ENCODE measurements around the gene CMTM1. TPM values are rescaled to one million over a fixed set of nuclear protein-coding genes. Genes with fewer than 3 reads are reported as not detected.

The CMTM1 gene
- total RNA-seq, 4 donors from 2014 or later, result 0.89 TPM; not detected in 3

DNA sequence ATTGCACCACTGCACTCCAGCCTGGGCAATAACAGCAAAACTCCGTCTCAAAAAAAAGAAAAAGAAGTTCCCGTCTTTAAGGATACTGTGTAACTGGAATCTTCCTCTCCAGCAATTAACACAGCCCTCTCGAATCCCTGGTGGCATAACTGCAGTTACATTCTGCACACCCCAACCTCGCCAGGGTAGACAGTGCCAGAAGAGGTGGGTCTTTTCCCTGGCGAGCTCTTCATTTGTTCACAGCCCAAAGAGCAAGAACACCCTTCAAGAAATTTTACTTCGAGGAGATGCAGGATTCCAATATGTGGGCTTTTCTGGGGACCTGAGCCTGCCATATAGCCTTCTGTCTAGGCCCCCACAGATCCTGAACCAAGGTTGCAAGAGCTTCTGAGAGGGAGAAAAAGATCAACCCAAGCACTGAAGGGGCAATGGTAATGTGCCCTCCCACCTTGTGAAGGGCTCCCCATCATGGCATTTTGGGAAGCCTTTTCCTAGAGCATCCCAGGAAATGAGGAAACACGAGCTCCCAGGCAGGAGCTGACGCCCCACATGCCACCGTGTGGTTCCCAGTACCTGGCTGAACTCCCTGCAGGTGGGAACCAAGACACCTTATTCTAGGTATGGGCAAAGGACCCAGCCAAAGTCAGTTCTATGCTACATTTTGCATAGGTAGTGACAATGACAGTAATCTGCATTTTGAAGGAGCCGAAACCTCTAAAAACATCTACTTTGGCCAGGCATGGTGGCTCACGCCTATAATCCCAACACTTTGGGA, 43.2 kb upstream of the CMTM1 start:
- 90 to 93% methylated on average over 6 to 9 of the region's 11 CpGs for WGBS, 2 donors (ENCODE audit: low coverage in 1 of 2)
- H3K36me3 ChIP-seq, result peaks cover 0 to 73% of the 10 kb centered on the region in 2 donors
- no peak for TF ChIP-seq EP300 (IDR thresholded peaks at IDR 0.05)
- no peak for TF ChIP-seq POLR2AphosphoS5 (IDR thresholded peaks at IDR 0.05)
- TF ChIP-seq, protein P1, sequence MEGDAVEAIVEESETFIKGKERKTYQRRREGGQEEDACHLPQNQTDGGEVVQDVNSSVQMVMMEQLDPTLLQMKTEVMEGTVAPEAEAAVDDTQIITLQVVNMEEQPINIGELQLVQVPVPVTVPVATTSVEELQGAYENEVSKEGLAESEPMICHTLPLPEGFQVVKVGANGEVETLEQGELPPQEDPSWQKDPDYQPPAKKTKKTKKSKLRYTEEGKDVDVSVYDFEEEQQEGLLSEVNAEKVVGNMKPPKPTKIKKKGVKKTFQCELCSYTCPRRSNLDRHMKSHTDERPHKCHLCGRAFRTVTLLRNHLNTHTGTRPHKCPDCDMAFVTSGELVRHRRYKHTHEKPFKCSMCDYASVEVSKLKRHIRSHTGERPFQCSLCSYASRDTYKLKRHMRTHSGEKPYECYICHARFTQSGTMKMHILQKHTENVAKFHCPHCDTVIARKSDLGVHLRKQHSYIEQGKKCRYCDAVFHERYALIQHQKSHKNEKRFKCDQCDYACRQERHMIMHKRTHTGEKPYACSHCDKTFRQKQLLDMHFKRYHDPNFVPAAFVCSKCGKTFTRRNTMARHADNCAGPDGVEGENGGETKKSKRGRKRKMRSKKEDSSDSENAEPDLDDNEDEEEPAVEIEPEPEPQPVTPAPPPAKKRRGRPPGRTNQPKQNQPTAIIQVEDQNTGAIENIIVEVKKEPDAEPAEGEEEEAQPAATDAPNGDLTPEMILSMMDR (IDR thresholded peaks at IDR 0.05), result no peak
- TF ChIP-seq POLR2A (IDR thresholded peaks at IDR 0.05), result no peak
- no peak for ATAC-seq
- peaks cover 0 to 66% (median 23%) of the 10 kb centered on the region in 3 donors for H3K4me1 ChIP-seq
- no peak overlapping the region for H3K4me3 ChIP-seq
- no peaks in the 10 kb centered on the region for H3K9me3 ChIP-seq
- H3K27me3 ChIP-seq, result no peaks in the 10 kb centered on the region
- peak overlapping the region in 3 of 4 donors; percentile 37 to 92 (median 83) for H3K27ac ChIP-seq

DNA sequence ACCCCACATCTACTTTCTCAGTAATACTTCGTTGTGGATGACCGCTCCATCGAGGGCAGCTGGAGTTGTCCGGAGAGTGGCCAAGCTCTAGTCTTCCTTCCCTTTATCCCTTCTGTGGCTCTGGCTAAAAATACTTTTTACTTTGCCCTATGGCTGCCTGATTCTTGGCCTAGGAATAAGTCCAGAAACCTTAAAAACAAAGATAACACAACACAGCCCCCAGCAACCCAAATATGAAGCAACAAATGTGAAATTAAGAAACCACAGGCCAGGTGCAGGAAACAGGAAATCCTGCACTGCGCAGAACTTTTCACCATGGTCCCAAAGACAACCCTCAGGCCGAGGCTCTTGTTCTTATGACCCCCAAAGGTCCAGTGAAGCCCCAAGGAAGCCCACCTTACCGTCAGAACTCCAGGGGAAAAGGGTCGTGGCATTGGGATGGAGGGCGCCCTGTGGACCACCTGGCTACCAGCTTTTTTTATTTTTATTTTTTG, 42.3 kb upstream of the CMTM1 start:
- Histone ChIP-seq H3K27ac (peak overlapping the region in 3 of 4 donors; percentile 37 to 83 (median 44)), H3K36me3 (peaks cover 0 to 82% of the 10 kb centered on the region in 2 donors), H3K4me1 (peaks cover 0 to 58% (median 23%) of the 10 kb centered on the region in 3 donors), H3K27me3 (no peaks in the 10 kb centered on the region), H3K9me3 (no peaks in the 10 kb centered on the region), H3K4me3 (no peak overlapping the region)
- TF ChIP-seq POLR2AphosphoS5 (IDR thresholded peaks at IDR 0.05) (no peak), EP300 (IDR thresholded peaks at IDR 0.05) (no peak), POLR2A (IDR thresholded peaks at IDR 0.05) (no peak)
- TF ChIP-seq, protein P1 (IDR thresholded peaks at IDR 0.05), result no peak
- ATAC-seq, result no peak
- 64 to 86% methylated on average over 4 to 8 of the region's 9 CpGs for WGBS, 2 donors (ENCODE audit: low coverage in 1 of 2)

DNA sequence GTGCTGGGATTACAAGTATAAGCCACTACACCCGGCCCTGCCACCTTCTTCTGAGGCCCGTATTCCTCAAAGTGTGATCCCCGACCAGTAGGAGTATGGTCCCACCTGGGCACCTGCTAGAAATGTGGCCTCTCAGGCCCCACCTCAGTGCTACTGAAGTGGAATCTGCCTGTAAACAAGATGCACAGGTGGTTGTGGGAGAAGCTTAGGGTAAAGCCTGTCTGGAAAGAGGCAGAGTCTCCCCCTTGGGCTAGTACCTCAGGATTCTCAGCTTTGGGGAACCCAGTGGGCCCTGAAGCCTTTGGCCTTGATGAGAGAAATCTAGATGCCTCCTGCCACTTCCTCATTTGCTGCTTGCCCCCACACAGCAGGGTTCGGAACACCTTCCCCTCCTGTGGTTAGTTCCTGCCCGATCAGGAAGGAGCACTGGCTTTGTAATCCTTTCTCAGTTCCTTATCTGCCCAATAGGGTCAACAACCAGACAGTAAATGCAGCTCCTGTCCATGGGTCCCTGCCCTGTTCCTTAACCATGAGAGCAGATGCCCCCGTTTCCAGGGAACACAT, 41.6 kb upstream of the CMTM1 start:
- H3K27me3 ChIP-seq, result no peaks in the 10 kb centered on the region
- no peaks in the 10 kb centered on the region for H3K9me3 ChIP-seq
- H3K36me3 ChIP-seq, result peaks cover 0 to 87% of the 10 kb centered on the region in 2 donors
- no peak for TF ChIP-seq POLR2A (IDR thresholded peaks at IDR 0.05)
- TF ChIP-seq POLR2AphosphoS5 (IDR thresholded peaks at IDR 0.05), result no peak
- TF ChIP-seq, protein P1 (IDR thresholded peaks at IDR 0.05), result no peak
- TF ChIP-seq EP300 (IDR thresholded peaks at IDR 0.05), result no peak
- H3K27ac ChIP-seq, result peak overlapping the region in 3 of 4 donors; percentile 44 to 83 (median 57)
- H3K4me1 ChIP-seq, result peaks cover 0 to 50% (median 23%) of the 10 kb centered on the region in 3 donors
- 66 to 73% methylated on average over 4 of the region's 6 CpGs for WGBS, 2 donors (ENCODE audit: low coverage in 1 of 2)
- ATAC-seq, result peak; percentile 54
- H3K4me3 ChIP-seq, result no peak overlapping the region

DNA sequence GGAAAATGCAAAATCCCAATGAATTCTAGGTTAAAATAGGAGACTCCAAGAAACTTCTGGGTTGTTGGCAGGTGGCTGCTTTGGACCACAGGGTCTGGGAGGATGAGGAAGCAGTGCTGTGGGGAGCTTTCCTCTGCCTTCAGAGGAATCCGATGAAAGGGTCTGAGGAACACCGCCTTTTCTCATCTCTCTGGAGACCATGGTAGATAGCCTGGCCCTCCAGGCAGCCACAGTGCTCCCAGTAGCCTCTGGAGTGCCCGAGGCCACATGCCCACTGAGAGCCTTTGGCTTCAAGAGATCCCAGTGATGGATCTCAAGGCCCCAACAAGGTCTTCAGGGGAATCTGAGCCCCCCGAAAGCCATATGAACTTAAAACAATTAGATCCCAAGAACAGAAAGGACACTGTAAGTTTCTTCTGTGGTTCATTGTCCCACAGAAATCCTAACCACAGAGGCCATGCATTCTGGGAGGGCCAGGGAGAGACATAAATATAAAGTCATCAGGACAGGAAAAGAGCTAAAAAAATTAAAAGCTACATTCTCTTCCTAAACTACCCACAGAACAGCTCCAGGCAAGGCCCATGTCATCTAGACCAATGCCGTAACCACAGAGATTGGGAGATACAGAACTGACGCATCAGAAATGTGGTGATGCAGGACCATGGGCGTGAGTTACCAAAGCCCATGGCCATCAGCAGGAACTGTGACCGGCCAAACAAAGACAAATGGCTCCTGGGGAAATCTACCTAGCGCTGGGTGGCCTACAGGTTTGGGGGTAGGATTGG, 40.7 kb upstream of the CMTM1 start:
- WGBS, 2 donors (ENCODE audit: low coverage in 1 of 2), result 82 to 93% methylated on average over 5 to 7 of the region's 9 CpGs
- no peaks in the 10 kb centered on the region for H3K27me3 ChIP-seq
- H3K4me1 ChIP-seq, result peaks cover 0 to 41% (median 20%) of the 10 kb centered on the region in 3 donors
- no peak for ATAC-seq
- H3K36me3 ChIP-seq, result peaks cover 0 to 89% of the 10 kb centered on the region in 2 donors
- no peaks in the 10 kb centered on the region for H3K9me3 ChIP-seq
- TF ChIP-seq EP300 (IDR thresholded peaks at IDR 0.05), result no peak
- TF ChIP-seq POLR2A (IDR thresholded peaks at IDR 0.05), result no peak
- no peak overlapping the region for H3K4me3 ChIP-seq
- H3K27ac ChIP-seq, result peak overlapping the region in 2 of 4 donors; percentile 44 to 83

DNA sequence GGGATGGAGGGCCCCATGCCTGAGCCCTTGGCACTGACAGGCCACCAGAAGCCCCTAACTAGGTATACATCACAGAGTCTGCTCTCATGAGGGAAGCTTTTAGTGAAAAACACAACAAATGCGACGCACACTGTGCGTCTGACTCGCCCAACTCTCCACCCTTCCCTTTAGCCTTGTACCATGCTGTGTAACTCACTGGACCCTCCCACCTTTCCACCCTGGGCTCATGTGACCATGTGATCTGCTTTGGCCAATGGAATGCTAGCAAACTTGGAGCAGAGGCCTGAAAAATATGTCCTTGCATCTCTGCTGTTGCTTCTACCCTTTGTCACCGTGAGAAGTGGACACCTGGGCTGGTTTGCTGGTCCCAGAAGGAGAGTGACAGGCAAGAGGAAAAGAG, 37.9 kb upstream of the CMTM1 start:
- no peak for ATAC-seq
- H3K9me3 ChIP-seq, result no peaks in the 10 kb centered on the region
- no peak overlapping the region for H3K27ac ChIP-seq
- TF ChIP-seq, protein P1 (IDR thresholded peaks at IDR 0.05), result no peak
- TF ChIP-seq EP300 (IDR thresholded peaks at IDR 0.05) (no peak), POLR2AphosphoS5 (IDR thresholded peaks at IDR 0.05) (no peak), POLR2A (IDR thresholded peaks at IDR 0.05) (no peak)
- H3K4me3 ChIP-seq, result no peak overlapping the region
- H3K27me3 ChIP-seq, result no peaks in the 10 kb centered on the region
- H3K36me3 ChIP-seq, result peaks cover 0 to 100% of the 10 kb centered on the region in 2 donors
- peaks cover 0 to 16% (median 5%) of the 10 kb centered on the region in 3 donors for H3K4me1 ChIP-seq
- 80 to 100% methylated on average over 1 to 4 of the region's 5 CpGs for WGBS, 2 donors (ENCODE audit: low coverage in 1 of 2)

Data from gastroesophageal sphincter (tissue), 4 donors.